Measurements from ENCODE around the gene ATG4A. TPM values are rescaled to one million over a fixed set of nuclear protein-coding genes. Genes with fewer than 3 reads are reported as not detected.

The ATG4A gene
- total RNA-seq, 2 donors from 2014 or later: 4.3 to 4.4 TPM

DNA sequence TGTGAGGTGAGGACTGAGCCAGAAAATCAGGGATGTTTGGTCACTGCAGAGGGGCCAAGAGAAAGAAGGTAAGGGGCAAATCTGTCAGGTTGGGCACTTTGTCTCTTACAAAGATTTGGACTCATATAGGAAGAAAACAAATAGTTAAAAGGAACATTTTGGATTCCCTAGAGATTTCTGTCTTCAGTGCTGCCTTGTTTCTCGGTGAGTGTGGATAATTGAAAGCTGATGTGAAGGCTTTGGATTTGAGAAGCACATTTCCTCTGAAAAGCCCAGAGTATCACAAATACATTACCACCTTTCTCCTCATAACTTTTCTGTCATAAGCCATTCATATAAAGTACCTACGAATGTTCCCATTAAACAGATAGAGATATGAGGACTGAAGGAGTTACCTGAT, 107.5 kb downstream of the ATG4A start:
- Mint-ChIP-seq H3K4me1 (peaks cover 4% of the 10 kb centered on the region), H3K27ac (no peak overlapping the region), H3K4me3 (no peak overlapping the region), H3K36me3 (ENCODE audit: low read depth) (peaks cover 69% of the 10 kb centered on the region), H3K9me3 (no peaks in the 10 kb centered on the region), H3K27me3 (ENCODE audit: insufficient read depth) (no peaks in the 10 kb centered on the region)
- 100% methylated on average over 2 of the region's 2 CpGs; no CpG with 5 or more reads in 1 of the 2 experiments for WGBS, 2 experiments (ENCODE audit: insufficient coverage in 1 of 2, insufficient read length in 1 of 2)
- Histone ChIP-seq H3K4me3 (ENCODE audit: low read length) (no peak overlapping the region), H3K9ac (ENCODE audit: extremely low read depth, low read length, poor library complexity, severe bottlenecking) (no peak overlapping the region), H3K4me1 (ENCODE audit: control insufficient read depth, insufficient read depth, low read length) (no peaks in the 10 kb centered on the region), H3K9me3 (ENCODE audit: control insufficient read depth, low read length) (no peaks in the 10 kb centered on the region), H3K27me3 (ENCODE audit: control insufficient read depth, insufficient read depth, low read length, poor library complexity, severe bottlenecking) (no peaks in the 10 kb centered on the region), H3K27ac (ENCODE audit: low read depth, low read length) (no peak overlapping the region), H3K36me3 (ENCODE audit: control insufficient read depth, insufficient read depth, low read length) (peaks cover 16% of the 10 kb centered on the region)
- TF ChIP-seq, protein P1, sequence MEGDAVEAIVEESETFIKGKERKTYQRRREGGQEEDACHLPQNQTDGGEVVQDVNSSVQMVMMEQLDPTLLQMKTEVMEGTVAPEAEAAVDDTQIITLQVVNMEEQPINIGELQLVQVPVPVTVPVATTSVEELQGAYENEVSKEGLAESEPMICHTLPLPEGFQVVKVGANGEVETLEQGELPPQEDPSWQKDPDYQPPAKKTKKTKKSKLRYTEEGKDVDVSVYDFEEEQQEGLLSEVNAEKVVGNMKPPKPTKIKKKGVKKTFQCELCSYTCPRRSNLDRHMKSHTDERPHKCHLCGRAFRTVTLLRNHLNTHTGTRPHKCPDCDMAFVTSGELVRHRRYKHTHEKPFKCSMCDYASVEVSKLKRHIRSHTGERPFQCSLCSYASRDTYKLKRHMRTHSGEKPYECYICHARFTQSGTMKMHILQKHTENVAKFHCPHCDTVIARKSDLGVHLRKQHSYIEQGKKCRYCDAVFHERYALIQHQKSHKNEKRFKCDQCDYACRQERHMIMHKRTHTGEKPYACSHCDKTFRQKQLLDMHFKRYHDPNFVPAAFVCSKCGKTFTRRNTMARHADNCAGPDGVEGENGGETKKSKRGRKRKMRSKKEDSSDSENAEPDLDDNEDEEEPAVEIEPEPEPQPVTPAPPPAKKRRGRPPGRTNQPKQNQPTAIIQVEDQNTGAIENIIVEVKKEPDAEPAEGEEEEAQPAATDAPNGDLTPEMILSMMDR (conservative IDR thresholded peaks at IDR 0.05): no peak
- DNase-seq: no peak

DNA sequence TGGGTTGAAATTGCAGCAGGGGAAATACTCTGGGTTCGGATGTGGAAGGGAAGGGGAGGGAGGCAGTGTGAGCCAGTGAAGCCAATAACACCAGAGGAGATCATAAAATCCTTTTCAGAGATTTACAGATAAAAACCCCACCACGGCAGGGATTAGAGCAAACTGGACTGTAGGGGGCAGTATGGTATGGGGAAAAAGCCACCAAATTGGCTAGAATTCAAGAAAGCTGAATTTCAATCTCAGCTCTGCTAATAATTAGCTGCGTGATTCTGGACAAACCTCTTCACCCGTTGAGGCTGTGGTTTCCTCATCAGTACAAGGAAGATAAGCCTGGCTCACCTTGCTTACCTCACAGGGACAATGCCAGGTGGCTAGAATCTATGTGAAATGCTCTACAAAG, 108.1 kb downstream of the ATG4A start:
- Mint-ChIP-seq H3K4me1 (peaks cover 4% of the 10 kb centered on the region), H3K4me3 (no peak overlapping the region), H3K27ac (no peak overlapping the region), H3K9me3 (no peaks in the 10 kb centered on the region), H3K36me3 (ENCODE audit: low read depth) (peaks cover 69% of the 10 kb centered on the region), H3K27me3 (ENCODE audit: insufficient read depth) (no peaks in the 10 kb centered on the region)
- peaks cover 16% of the 10 kb centered on the region for H3K36me3 ChIP-seq (ENCODE audit: control insufficient read depth, insufficient read depth, low read length)
- 28% methylated on average over 4 of the region's 4 CpGs; no CpG with 5 or more reads in 1 of the 2 experiments for WGBS, 2 experiments (ENCODE audit: insufficient coverage in 1 of 2, insufficient read length in 1 of 2)
- no peak overlapping the region for H3K4me3 ChIP-seq (ENCODE audit: low read length)
- no peaks in the 10 kb centered on the region for H3K27me3 ChIP-seq (ENCODE audit: control insufficient read depth, insufficient read depth, low read length, poor library complexity, severe bottlenecking)
- H3K9ac ChIP-seq (ENCODE audit: extremely low read depth, low read length, poor library complexity, severe bottlenecking): no peak overlapping the region
- no peaks in the 10 kb centered on the region for H3K9me3 ChIP-seq (ENCODE audit: control insufficient read depth, low read length)
- peak; percentile 77 for DNase-seq
- H3K4me1 ChIP-seq (ENCODE audit: control insufficient read depth, insufficient read depth, low read length): no peaks in the 10 kb centered on the region
- TF ChIP-seq, protein P1 (conservative IDR thresholded peaks at IDR 0.05): peak; percentile 89
- H3K27ac ChIP-seq (ENCODE audit: low read depth, low read length): no peak overlapping the region

DNA sequence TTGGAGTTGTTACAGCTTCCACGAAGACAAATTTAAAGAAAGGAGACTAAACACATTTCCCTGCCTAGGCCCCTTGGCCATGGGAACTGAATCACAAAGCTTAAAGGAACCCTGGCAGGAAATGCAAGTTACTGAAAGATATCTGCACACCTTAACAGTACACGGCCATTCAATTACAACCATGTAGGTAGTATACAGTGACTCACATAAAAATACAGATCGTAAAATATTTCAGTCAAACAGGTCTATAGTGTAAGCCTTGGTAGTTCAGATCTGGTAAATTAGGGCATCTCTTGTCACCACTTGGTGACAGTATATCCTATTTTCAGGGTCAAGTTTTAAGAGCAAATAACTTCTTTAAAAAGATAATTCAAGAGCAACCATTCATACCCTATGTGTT, 112.0 kb downstream of the ATG4A start:
- peaks cover 60% of the 10 kb centered on the region for H3K36me3 Mint-ChIP-seq (ENCODE audit: low read depth)
- no peak overlapping the region for H3K27ac Mint-ChIP-seq
- Histone ChIP-seq H3K9ac (ENCODE audit: extremely low read depth, low read length, poor library complexity, severe bottlenecking) (no peak overlapping the region), H3K4me3 (ENCODE audit: low read length) (no peak overlapping the region), H3K27me3 (ENCODE audit: control insufficient read depth, insufficient read depth, low read length, poor library complexity, severe bottlenecking) (no peaks in the 10 kb centered on the region), H3K36me3 (ENCODE audit: control insufficient read depth, insufficient read depth, low read length) (peaks cover 16% of the 10 kb centered on the region), H3K9me3 (ENCODE audit: control insufficient read depth, low read length) (no peaks in the 10 kb centered on the region), H3K4me1 (ENCODE audit: control insufficient read depth, insufficient read depth, low read length) (no peaks in the 10 kb centered on the region), H3K27ac (ENCODE audit: low read depth, low read length) (no peak overlapping the region)
- WGBS, 2 experiments (ENCODE audit: insufficient coverage in 1 of 2, insufficient read length in 1 of 2): 78% methylated on average over 3 of the region's 3 CpGs; no CpG with 5 or more reads in 1 of the 2 experiments
- TF ChIP-seq, protein P1 (conservative IDR thresholded peaks at IDR 0.05): no peak
- no peaks in the 10 kb centered on the region for H3K9me3 Mint-ChIP-seq
- H3K4me1 Mint-ChIP-seq: peaks cover 4% of the 10 kb centered on the region
- DNase-seq: no peak
- H3K27me3 Mint-ChIP-seq (ENCODE audit: insufficient read depth): no peaks in the 10 kb centered on the region
- H3K4me3 Mint-ChIP-seq: no peak overlapping the region

Other genes starting within 250 kb of the ATG4A start
- not detected for gene TEX13B, start 109.4 kb upstream of the ATG4A start, total RNA-seq
- gene VSIG1, start 46.7 kb upstream of the ATG4A start, total RNA-seq: 1 to 10 TPM in 1 of 2 donors, under 1 TPM in 1; 0.38 to 1.0 TPM
- 10 to 100 TPM; 48.7 to 74.5 TPM for gene PSMD10, start 236 bp upstream of the ATG4A start, total RNA-seq

All from endodermal cell (in vitro differentiated cells).